DOHH2 (cell line): ENCODE measurements around the gene C20orf204.

Source experiments
- CTCF ChIP-seq: fragments of 200-600 bp; sonication (generic); IDR thresholded peaks from one replicate; pipeline ENCODE4 v1.5.1; 2014; ENCODE audit warnings: antibody characterized with exemption, mild to moderate bottlenecking, low read depth, low read length; ENCODE audit not compliant: poor library complexity, severe bottlenecking
- EZH2phosphoT487 ChIP-seq: fragments of 200-600 bp; sonication (generic); IDR thresholded peaks from 2 replicates; pipeline ENCODE4 v1.6.1; 2017; ENCODE audit warnings: borderline replicate concordance, mild to moderate bottlenecking, antibody characterized with exemption, low read length, moderate library complexity, mixed read lengths

DNA sequence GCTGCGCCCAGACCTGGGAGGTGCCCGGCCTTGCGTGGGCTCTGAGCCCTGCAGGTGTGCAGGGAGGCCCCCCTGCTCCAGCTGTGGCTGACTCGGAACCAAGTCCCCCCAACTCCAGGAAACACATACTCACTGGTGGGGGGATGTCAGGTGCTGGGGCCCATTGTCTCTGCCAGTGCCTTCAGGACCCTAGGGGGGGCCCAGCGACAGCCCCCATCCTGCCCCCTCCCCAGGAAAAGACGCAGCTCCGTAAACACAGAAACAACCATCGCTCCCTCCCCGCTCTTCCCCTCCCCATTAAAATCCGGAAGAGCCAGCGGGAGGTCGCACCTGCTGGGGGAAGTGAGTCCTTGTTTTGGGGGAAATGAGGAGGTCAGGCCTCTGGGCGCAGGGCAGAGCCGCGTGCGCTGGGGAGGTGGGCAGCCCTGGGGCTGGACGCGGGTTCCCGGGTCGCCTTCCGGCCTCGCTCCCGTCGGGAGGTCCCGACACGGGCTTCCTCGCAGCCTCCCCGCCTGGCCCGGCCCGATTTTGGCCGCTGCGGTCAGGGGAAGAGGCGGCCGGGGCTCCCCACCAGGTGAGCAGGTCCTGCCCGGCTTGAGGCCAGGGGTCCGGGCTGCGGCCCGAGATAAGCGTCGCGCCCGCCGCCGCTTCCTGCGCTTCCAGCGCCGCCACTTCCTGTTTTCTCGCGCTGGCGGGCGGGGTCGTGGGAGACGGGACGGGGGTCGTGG lies 6.2 kb downstream of the C20orf204 start:
- no peak for TF ChIP-seq CTCF
- no peak for TF ChIP-seq EZH2phosphoT487
